Dermis blood vessel endothelial cell (primary cell): ENCODE results near the gene SCGB2B2. TPM values are rescaled to one million over a fixed set of nuclear protein-coding genes. Genes with fewer than 3 reads are reported as not detected.
A peak's percentile ranks its signal among the peaks of the same experiment; 100 is the strongest.
"Not testable (repeated sequence)": the region's sequence is repeated elsewhere in the genome, so short reads cannot be mapped to it uniquely, and the experiment has no call there.

Source experiments
- DNase-seq: peaks from one replicate; pipeline ENCODE4 v3.0.0; 2010
- total RNA-seq: library from RNA; depleted of rRNA; stranded (reverse); fragments of >200 nt; gene quantifications from 2 replicates; pipeline ENCODE4 v1.2.3, GENCODE V29; 2014

Gene SCGB2B2
- total RNA-seq, 1 donor from 2014 or later, result not detected

- not testable (repeated sequence) for DNase-seq
Measured at GRCh38 chr19:34668690-34669089, 8.3 kb downstream of the SCGB2B2 start.

GRCh38 chr19:34668077-34668689 is 8.8 kb downstream of the SCGB2B2 start:
- DNase-seq, result not testable (repeated sequence)

GRCh38 chr19:34667349-34668076 is 9.4 kb downstream of the SCGB2B2 start:
- DNase-seq, result peak; percentile 46

GRCh38 chr19:34666958-34667265 is 10.0 kb downstream of the SCGB2B2 start:
- no peak for DNase-seq

- DNase-seq, result no peak
Measured at GRCh38 chr19:34666200-34666957, 10.6 kb downstream of the SCGB2B2 start.

- DNase-seq, result not testable (repeated sequence)
Measured at GRCh38 chr19:34665275-34665674, 11.7 kb downstream of the SCGB2B2 start.

- no peak for DNase-seq
Measured at GRCh38 chr19:34664870-34665269, 12.1 kb downstream of the SCGB2B2 start.

DNA sequence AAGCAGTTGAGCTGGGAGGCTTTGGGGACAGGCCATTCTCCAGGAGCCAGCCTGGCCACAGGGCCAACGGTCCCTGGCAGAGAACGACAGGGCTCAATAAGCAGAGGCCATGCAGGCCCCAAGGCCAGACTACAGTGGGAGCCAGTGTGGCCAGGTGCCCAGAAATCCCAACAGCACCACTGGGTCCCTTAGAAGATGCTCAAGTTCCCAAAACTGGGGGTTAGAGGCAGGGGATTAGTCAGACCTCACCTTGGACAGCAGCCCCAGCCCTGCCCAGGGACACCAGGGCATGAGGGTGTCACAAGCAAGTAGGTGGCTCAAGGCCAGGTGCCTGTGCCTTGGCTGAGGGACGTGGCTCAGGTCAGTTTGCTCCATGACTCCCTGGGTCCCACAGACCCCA is 12.8 kb downstream of the SCGB2B2 start:
- no peak for DNase-seq

GRCh38 chr19:34662919-34663318 is 14.0 kb downstream of the SCGB2B2 start:
- peak; percentile 66 for DNase-seq

DNA sequence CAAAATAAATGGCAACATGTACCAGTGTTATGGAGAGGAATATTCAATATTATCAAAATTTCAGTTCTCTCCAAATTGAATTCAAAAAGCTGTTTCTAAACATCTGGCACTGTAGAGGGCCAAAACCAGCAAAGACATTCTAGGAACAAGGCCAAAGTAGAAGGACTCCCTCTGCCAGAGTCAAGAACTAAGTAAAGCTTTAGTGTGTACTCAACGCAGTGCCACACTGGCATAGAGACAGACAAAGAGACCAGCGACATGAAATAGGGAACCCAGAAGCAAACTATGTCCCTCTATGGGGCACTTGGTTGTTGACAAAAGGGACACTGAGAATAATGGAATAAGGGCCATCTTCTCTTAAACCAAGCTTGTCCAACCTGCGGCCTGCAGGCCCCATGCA is 15.6 kb downstream of the SCGB2B2 start:
- no peak for DNase-seq

GRCh38 chr19:34655651-34656050 is 21.3 kb downstream of the SCGB2B2 start:
- no peak for DNase-seq

GRCh38 chr19:34654796-34655195 is 22.2 kb downstream of the SCGB2B2 start:
- no peak for DNase-seq

- DNase-seq, result no peak
Measured at GRCh38 chr19:34651747-34652146, 25.2 kb downstream of the SCGB2B2 start.

GRCh38 chr19:34649886-34650543 is 26.9 kb downstream of the SCGB2B2 start:
- DNase-seq, result no peak

DNA sequence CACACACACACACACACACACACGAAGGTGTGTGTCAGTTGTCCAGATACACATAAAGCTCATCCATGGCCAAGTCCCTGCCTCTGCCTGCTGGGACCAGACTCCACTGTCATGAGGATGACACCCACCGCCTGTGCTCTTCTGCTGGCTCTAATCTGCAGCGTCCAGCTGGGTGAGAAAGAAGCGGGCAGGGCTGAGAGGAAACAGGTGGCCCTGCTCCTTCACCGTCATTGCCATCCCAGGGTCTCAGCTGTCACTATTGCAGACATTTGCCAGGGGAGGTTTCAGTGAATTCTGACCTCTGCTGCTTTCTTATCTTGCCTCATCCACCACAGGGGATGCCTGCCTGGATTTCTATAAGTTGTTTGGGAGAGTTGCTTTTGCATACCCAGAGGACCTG is 31.4 kb downstream of the SCGB2B2 start:
- no peak for DNase-seq

DNA sequence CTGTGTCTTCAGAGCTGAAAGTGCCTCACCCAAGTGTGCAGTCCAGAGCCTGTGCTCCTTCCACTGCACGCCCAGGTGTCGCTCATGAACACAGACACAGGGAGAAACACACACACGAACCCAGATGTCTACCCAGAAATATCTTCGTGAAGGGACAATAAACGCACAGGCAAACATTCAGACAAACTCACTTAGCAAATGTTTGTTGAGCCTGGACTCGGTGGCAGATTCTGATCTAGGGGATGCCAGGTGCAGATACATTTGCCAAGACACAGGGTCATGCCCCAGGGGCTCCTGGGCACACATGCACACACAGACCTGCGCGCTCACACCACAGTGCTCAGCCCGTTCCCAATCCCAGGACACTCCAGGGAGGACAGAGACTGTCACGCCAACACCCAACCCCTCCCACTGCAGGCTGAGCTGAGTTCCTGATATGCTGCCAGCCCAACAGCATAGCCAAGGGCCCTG is 31.9 kb downstream of the SCGB2B2 start:
- DNase-seq, result no peak

- no peak for DNase-seq
Measured at GRCh38 chr19:34642241-34642640, 34.7 kb downstream of the SCGB2B2 start.

DNA sequence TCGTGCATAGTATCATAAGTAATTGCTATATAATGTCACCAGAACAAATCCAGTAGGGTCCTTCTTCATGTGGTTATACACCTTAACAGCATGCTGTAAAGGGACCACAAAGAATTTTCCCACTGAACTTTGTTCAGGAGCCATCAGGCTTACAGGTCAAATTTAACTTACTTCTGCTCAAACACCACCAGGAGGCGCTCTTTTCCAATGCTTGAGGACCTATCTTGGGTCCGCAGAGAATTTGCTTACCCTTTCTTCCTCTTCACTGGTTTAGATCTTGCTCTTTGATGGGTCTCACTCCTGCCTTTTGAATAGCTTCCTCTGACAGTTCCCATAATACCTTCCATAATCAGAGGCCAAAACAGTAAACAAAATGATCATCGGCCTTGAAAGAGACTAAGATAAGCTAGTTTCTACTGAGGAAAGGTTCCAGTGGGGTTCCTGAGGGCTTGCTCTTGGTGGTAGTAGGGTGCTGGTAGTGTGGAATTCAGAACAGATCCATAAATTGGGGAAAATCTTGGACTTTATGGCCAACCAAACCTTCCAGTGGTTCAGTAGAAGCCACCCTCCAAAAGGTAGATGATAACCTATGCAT is 37.4 kb downstream of the SCGB2B2 start:
- peak; percentile 87 for DNase-seq

DNA sequence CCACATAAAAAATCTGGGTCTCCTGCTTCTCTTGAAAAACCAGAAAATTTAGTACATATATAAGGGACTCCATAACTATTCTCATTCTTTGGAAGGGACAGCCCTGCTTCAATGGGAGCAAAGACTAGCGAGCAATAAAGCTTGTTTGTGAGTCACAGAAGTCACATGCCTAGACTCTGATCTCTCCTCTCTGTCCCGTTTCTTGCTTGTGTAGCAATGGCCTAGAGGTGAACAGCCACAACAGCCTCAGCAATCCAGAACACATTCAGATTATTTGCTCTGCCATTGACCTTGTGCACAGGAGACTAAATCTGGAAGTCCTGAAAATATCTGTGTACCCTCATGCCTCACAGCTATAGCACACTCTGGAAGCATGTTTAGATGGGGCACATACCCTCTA is 43.2 kb downstream of the SCGB2B2 start:
- no peak for DNase-seq
